WTC11 (cell line): ENCODE results near the gene ACTG2.

Source experiments
- E2F1 ChIP-seq: sonication (generic); formaldehyde crosslinking; IDR thresholded peaks from 2 replicates; pipeline ENCODE4 v1.8.0; 2022; ENCODE audit warnings: mild to moderate bottlenecking, missing genetic modification reagents
- GABPB1 ChIP-seq: sonication (generic); formaldehyde crosslinking; IDR thresholded peaks from 2 replicates; pipeline ENCODE4 v1.8.1; 2023; ENCODE audit warnings: mild to moderate bottlenecking, missing genetic modification reagents
- SMAD3 ChIP-seq: sonication (generic); formaldehyde crosslinking; IDR thresholded peaks from 2 replicates; pipeline ENCODE4 v1.8.0; 2022; ENCODE audit warnings: missing genetic modification reagents, mild to moderate bottlenecking, borderline replicate concordance
- TP53 ChIP-seq: sonication (generic); formaldehyde crosslinking; IDR thresholded peaks from 2 replicates; pipeline ENCODE4 v1.8.1; 2023; ENCODE audit warnings: mild to moderate bottlenecking, missing genetic modification reagents
- ZNF423 ChIP-seq: fragments of 250-450 bp; sonication (Bioruptor Pico); IDR thresholded peaks from 2 replicates; pipeline ENCODE4 v2.1.2; 2022; ENCODE audit warnings: mild to moderate bottlenecking, moderate library complexity
- TF ChIP-seq, protein P1 (sequence below): sonication (generic); formaldehyde crosslinking; IDR thresholded peaks from 2 replicates; pipeline ENCODE4 v1.8.1; 2022; ENCODE audit warnings: low read depth, missing genetic modification reagents, borderline replicate concordance
- TF ChIP-seq, protein P2 (sequence below): fragments of 200-600 bp; IDR thresholded peaks from 2 replicates; pipeline ENCODE4 v1.8.0; 2022; ENCODE audit warnings: antibody characterized with exemption

DNA sequence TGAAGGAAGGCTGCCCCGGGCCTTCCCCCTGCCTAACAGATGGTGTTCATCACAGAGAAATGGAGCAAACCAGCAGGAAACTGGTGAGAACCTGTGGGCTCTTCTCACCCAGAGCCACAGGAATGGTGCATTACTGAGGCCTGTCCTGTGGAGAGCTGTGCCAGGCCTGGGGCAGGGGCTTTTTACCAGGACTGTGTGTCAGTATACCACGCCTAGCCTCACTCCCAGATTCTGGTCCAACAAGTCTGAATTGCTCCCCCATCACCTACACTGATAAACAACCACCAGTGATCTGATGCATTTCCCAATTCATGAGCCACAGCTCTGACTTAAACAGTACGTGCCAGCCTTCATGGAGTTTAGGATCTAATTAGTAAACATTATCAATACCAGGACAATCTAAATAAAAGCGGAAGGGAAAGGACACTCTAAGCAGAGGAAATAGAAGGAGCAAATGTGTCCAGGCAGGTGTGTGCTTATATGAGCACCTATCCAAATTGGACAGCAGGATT, 24.9 kb downstream of the ACTG2 start:
- TF ChIP-seq SMAD3 (CRISPR knock-in tag) (no peak), GABPB1 (CRISPR knock-in tag) (no peak), TP53 (CRISPR knock-in tag) (no peak), ZNF423 (CRISPR knock-in tag) (no peak), E2F1 (CRISPR knock-in tag) (no peak)
- TF ChIP-seq, protein P1, sequence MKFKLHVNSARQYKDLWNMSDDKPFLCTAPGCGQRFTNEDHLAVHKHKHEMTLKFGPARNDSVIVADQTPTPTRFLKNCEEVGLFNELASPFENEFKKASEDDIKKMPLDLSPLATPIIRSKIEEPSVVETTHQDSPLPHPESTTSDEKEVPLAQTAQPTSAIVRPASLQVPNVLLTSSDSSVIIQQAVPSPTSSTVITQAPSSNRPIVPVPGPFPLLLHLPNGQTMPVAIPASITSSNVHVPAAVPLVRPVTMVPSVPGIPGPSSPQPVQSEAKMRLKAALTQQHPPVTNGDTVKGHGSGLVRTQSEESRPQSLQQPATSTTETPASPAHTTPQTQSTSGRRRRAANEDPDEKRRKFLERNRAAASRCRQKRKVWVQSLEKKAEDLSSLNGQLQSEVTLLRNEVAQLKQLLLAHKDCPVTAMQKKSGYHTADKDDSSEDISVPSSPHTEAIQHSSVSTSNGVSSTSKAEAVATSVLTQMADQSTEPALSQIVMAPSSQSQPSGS (CRISPR knock-in tag) = no peak
- TF ChIP-seq, protein P2, sequence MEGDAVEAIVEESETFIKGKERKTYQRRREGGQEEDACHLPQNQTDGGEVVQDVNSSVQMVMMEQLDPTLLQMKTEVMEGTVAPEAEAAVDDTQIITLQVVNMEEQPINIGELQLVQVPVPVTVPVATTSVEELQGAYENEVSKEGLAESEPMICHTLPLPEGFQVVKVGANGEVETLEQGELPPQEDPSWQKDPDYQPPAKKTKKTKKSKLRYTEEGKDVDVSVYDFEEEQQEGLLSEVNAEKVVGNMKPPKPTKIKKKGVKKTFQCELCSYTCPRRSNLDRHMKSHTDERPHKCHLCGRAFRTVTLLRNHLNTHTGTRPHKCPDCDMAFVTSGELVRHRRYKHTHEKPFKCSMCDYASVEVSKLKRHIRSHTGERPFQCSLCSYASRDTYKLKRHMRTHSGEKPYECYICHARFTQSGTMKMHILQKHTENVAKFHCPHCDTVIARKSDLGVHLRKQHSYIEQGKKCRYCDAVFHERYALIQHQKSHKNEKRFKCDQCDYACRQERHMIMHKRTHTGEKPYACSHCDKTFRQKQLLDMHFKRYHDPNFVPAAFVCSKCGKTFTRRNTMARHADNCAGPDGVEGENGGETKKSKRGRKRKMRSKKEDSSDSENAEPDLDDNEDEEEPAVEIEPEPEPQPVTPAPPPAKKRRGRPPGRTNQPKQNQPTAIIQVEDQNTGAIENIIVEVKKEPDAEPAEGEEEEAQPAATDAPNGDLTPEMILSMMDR = no peak
